HuH-7 (cell line): ENCODE data around the gene NOA1.

Experiments
- DNase-seq: peaks from one replicate; pipeline ENCODE4 v3.0.0; 2011; ENCODE audit warnings: low spot score

Gene NOA1

GRCh38 chr4:56977321-56978012 is at the start of gene NOA1:
NOA1 (minus strand) TSS chr4:56977606; CDS start chr4:56977585, 21 bp downstream.
- peak; percentile 86 for DNase-seq

- no peak for DNase-seq
These were observed 45.7 kb upstream of the NOA1 start for GRCh38 chr4:57023104-57023503.

GRCh38 chr4:57020467-57021101 is 43.2 kb upstream of the NOA1 start:
- DNase-seq, result no peak

- no peak for DNase-seq
These were observed 41.6 kb upstream of the NOA1 start for GRCh38 chr4:57018980-57019379.

GRCh38 chr4:57013543-57014120 is 36.2 kb upstream of the NOA1 start:
- DNase-seq, result no peak

- no peak for DNase-seq
These were observed 22.3 kb upstream of the NOA1 start for GRCh38 chr4:56999751-57000150.

GRCh38 chr4:56995525-56995924 is 18.1 kb upstream of the NOA1 start:
- no peak for DNase-seq

- no peak for DNase-seq
These were observed 12.9 kb upstream of the NOA1 start for GRCh38 chr4:56990109-56990905.

GRCh38 chr4:56986952-56987351 is 9.5 kb upstream of the NOA1 start:
- DNase-seq, result no peak

- no peak for DNase-seq
These were observed 8.8 kb upstream of the NOA1 start for GRCh38 chr4:56986192-56986591.

- DNase-seq, result no peak
These were observed 4.4 kb upstream of the NOA1 start for GRCh38 chr4:56981795-56982201.

GRCh38 chr4:56979421-56980072 is 2.1 kb upstream of the NOA1 start:
- DNase-seq, result no peak

GRCh38 chr4:56978750-56979303 is 1.4 kb upstream of the NOA1 start, which contains the start of gene POLR2B:
POLR2B (plus strand) TSS chr4:56978896; CDS start chr4:56978986, 90 bp downstream.
- peak; percentile 84 for DNase-seq

GRCh38 chr4:56976837-56977320 is 527 bp downstream of the NOA1 start:
- peak; percentile 36 for DNase-seq

- DNase-seq, result no peak
These were observed 1.0 kb downstream of the NOA1 start for GRCh38 chr4:56976283-56976836.

- no peak for DNase-seq
These were observed 4.1 kb downstream of the NOA1 start for GRCh38 chr4:56973336-56973735.

- DNase-seq, result no peak
These were observed 4.6 kb downstream of the NOA1 start for GRCh38 chr4:56972809-56973208.

- DNase-seq, result no peak
These were observed 5.0 kb downstream of the NOA1 start for GRCh38 chr4:56972389-56972788.

- no peak for DNase-seq
These were observed 6.0 kb downstream of the NOA1 start for GRCh38 chr4:56971383-56971782.

GRCh38 chr4:56961107-56961500 is 16.3 kb downstream of the NOA1 start:
- DNase-seq, result no peak

GRCh38 chr4:56959100-56959499 is 18.3 kb downstream of the NOA1 start:
- no peak for DNase-seq
